Skin epidermis (tissue), 12 donors: ENCODE data around the gene KRT16.
A peak's percentile ranks its signal among the peaks of the same experiment; 100 is the strongest.
"Not testable (repeated sequence)": the region's sequence is repeated elsewhere in the genome, so short reads cannot be mapped to it uniquely, and the experiment has no call there.

ENCODE experiments used
- H3K27ac ChIP-seq, 21 experiments: fragments of 200-600 bp; sonication (generic) in 11 of 21; one replicate each; pipeline ENCODE4 v1.5.0; 2020; ENCODE audit warnings: mild to moderate bottlenecking in 3 of 21, inconsistent platforms in 2 of 21, moderate library complexity in 2 of 21
- H3K4me3 ChIP-seq, 7 experiments: fragments of 200-600 bp; sonication (generic) in 2 of 7; one replicate each; pipeline ENCODE4 v1.5.0; 2020; ENCODE audit warnings: inconsistent platforms in 2 of 7, mild to moderate bottlenecking in 2 of 7, moderate library complexity in 1 of 7

The KRT16 gene

DNA sequence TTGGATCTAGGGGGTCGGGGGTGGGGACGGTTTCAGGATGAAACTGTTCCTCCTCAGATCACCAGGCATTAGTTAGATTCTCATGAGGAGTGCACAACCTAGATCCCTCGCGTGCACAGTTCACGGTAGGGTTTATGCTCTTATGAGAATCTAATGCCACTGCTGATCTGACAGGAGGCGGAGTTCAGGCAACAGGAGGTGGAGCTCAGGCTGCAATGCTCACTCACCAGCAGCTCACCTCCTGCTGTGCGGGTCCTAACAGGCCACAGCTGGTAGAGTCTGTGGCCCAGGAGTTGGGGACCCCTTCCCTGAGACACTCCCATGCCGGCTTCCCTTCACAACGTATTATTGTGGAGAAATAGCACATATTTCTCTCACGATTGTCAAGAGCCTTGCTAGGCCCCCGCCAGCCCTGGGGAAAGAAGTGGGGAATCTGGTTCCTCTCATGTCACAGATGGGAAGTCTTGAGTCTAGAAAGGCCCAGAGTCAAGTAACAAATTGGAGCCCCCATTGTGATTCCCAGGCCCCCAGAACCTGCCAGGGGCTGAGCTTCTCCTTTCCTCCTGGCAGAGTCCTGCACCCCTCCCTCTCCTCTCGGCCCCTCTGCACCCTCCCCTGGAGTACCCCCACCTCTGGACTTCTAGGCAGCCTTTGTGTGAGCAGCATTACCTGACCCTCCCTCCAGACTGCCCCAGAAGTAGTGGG is 19.8 kb downstream of the KRT16 start:
- Histone ChIP-seq H3K4me3 (no peak overlapping the region), H3K27ac (peak overlapping the region in 4 of 21 experiments; percentile 11 to 66 (median 30))

DNA sequence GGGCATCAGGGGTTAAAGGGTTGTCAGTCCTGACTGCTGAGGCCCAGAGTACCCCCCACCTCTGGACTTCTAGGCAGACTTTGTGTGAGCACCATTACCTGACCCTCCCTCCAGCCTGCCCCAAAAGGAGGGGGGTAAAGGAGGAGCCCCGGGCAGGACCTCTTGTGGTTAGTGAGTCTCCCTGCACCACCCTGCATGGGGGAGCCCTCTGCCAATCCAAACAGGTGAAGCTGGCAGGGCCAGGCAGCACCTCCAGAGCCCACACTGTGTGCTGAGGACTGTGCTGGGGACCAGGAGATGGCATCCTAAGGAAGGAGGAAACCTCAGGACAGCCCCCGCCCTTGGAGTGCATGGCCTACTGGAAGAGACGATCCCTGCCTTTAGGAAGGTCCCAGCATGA is 23.3 kb downstream of the KRT16 start:
- peak overlapping the region in 15 of 21 experiments; percentile 26 to 88 (median 59) for H3K27ac ChIP-seq
- peak overlapping the region in 1 of 7 experiments; percentile 21 for H3K4me3 ChIP-seq

DNA sequence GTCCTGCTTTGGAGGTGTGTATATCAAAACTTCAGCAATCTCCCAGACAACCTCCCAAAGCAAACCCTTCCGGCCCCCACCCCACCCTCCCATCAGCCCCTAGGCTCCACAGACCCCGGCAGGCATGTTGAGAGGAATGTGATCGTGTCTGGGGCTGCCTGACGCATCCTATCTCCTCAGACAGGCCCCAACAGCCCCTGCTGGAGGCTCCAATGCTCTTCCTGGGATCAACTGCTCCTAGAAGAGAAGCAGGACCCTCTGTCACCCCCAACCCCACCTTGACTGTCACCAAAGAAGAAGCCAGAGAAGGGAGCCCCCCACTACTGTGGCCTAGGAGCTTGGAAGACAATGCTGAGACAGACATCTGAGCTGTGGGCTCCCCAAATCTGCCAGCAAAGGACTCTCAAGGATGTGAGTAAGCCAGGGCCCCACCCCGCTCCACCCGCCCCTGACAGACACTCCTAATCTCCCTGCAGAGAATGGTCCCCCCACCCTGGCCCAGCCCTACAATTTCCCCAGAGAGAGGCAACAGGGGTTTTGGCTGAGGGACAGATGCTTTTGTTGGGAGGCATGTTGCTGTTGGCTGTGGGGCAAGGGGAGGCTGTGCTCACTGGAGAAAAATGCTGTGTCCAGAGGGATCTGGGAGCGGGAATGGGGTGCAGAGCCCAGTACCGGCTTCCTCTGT is 24.3 kb downstream of the KRT16 start:
- Histone ChIP-seq H3K4me3 (peak overlapping the region in 1 of 7 experiments; percentile 21), H3K27ac (peak overlapping the region in 19 of 21 experiments; percentile 21 to 88 (median 71))

DNA sequence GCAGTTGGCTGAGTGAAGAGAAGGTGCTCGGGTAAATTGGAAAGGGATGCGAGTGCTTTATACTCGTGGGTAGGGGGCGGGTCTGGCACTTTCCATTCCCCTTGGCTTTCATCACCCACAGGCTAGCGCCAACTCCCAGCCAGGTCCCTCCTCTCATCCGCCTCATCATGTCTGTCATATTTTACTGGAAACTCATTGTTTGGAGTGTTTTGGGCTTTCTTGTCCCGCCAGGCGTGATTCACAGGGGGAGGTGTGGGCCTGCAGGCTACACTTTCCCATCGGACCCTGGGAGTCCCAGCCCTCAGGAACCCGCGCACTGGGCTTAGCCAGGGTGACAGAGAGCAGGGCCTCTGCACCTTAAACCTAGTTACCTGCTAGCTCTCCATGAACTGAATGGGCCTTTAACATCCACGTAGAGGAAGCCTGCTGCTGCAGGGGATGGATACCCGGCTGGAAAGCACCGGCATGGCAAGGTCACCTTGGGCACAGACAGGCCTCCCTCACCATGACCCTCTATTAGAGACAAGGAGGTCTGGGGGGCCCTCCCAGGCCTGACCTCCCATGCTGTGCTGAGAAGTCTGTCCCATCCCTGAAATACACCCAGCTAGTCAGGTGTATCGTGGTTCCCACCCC is 25.6 kb downstream of the KRT16 start, which contains the start of gene KRT14:
Gene KRT14 (minus strand): TSS at position 33 of the 633 bp plus-strand sequence. CDS start 61 bp downstream, outside the sequence.
- Histone ChIP-seq H3K27ac (peak within 1 kb of the TSS; percentile 21 to 91 (median 79)), H3K4me3 (peak within 1 kb of the TSS; percentile 22 to 50 (median 34))

DNA sequence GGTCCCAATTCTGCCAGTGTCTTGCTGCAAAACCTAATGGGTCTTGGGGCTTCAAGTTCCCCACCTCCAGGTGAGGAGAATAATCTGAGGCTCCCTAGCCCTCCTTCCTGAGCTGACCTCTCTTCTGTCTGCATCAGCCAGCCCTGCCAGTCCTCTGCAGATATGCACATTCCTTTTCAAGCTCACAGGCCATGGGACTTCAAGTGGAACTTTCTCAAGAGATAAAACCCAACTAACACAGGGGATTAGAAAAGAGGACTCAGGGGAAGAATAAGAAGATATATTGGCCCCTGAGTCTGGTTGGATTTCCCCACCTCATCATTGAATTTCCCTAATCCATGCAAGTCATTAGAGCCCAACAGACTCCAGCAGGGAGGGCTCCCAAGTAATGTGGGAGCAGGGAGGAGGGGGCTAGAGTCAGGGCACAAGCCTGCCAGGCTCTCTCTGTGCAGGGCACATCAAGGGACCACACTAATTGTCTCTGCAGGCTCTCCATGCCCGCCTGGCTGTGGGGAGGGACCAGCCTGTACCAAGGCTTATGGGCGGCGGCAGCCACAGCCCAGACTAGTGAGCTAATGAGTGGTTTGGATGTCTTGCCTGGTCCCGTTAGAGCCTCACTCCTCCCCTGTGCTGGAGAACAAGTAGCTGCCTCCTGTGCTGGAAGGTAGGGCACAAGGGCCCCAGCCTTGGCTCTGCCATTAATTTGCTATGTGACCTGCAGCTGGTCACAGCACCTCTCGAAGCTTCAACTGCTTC is 27.1 kb downstream of the KRT16 start:
- peak overlapping the region; percentile 44 to 91 (median 79) for H3K27ac ChIP-seq
- H3K4me3 ChIP-seq: peak overlapping the region; percentile 22 to 50 (median 34)

DNA sequence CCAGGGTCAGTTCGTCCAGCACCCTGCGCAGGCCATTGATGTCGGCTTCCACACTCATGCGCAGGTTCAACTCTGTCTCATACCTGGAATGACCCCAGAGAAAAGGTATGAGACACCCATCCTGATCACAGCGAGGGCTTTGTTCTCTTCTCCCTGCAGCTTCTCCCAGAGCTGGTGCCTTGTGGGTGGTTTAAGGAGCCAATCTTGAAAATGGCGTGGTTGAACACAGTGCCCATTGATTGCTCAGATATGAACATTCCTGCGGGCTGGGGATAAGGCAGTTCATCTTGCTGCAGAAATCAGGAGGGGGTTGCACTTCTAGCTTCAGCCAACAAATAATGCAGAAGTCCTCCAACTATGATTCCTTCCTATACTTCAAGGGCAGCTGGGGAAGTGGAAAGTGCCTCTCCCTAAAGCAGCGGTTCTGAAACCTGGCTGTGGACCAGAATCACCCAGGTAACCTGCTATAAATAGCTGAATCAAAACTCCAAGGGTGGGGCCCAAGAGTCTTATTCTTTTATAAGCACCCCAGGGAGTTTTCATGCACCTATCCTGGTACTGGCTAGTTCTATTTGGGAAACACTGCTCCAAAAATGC is 28.1 kb downstream of the KRT16 start:
- Histone ChIP-seq H3K4me3 (peak overlapping the region; percentile 22 to 50 (median 34)), H3K27ac (peak overlapping the region; percentile 39 to 91 (median 79))

DNA sequence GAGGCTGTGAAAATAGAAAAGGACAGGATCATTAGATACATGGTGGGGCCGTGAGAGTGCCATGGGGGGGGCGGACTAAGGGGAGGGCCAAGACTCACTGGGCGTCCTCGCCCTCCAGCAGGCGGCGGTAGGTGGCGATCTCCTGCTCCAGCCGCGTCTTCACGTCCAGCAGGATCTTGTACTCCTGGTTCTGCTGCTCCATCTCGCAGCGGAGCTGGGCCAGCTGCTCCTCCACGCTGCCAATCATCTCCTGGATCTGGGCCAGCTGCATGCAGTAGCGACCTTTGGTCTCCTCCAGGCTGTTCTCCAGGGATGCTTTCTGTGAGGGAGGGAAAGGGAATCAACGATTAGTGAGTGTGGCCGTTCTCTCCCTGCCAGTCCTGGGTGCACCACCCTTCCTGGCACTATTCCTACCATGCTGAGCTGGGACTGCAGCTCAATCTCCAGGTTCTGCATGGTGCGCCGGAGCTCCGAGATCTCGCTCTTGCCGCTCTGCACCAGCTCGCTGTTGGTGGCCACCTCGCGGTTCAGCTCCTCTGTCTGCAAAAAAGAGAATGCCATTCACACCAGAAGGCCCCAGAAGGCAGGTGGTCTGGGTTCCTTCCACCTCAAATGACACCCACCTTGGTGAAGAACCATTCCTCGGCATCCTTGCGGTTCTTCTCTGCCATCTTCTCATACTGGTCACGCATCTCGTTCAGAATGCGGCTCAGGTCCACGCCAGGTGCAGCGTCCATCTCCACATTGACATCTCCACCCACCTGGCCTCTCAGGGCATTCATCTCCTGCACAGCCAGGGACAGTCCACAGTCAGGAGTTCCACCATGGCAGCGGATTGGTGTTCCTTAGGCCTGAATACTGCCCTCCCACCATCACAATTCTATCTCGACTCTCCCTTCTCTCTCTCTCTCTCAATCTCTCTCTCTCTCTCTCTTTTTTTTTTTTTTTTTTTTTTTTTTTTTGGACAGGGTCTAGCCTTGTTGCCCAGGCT is 29.1 kb downstream of the KRT16 start:
- H3K27ac ChIP-seq: peak overlapping the region in 19 of 21 experiments; percentile 29 to 91 (median 79)
- H3K4me3 ChIP-seq: peak overlapping the region; percentile 11 to 50 (median 34)

DNA sequence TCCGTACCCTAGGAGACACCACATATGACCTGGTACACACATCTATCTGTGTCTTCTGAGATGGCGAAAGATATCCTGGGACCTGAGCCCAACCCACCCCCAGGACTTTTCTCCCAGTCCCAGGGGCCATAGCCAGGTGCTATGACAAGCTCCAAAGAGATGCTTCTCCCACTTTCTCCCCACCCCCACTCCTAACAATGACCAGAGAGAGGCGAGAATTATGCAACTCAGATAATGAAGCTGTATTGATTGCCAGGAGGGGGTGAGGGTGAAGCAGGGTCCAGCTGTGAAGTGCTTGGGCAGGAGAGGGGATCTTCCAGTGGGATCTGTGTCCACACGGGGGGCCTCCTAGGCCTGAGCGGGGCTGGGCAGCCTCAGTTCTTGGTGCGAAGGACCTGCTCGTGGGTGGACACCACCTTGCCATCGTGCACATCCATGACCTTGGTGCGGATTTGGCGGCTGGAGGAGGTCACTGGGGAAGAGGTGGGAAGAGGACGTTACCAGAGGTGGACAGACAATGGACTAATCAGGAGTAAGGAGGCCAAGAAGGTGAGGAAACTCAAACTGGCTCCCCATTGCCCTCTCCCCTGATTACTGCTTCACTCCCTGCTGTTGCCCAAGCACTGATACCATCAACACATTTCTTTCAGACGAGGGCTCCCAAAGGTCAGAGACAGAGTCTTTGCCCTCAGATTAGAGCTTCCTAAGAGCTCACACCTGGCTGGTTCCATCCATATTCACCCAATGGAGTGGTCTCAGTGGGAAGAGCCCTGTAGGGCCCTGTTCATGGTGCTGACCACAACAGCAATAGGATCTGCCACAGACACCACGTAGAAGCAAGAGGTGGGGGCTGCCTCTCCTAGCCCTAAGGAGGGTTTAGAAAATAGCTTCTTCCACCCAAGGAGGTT is 30.3 kb downstream of the KRT16 start:
- H3K27ac ChIP-seq: peak overlapping the region in 20 of 21 experiments; percentile 5 to 91 (median 74)
- peak overlapping the region in 5 of 7 experiments; percentile 15 to 50 (median 44) for H3K4me3 ChIP-seq

DNA sequence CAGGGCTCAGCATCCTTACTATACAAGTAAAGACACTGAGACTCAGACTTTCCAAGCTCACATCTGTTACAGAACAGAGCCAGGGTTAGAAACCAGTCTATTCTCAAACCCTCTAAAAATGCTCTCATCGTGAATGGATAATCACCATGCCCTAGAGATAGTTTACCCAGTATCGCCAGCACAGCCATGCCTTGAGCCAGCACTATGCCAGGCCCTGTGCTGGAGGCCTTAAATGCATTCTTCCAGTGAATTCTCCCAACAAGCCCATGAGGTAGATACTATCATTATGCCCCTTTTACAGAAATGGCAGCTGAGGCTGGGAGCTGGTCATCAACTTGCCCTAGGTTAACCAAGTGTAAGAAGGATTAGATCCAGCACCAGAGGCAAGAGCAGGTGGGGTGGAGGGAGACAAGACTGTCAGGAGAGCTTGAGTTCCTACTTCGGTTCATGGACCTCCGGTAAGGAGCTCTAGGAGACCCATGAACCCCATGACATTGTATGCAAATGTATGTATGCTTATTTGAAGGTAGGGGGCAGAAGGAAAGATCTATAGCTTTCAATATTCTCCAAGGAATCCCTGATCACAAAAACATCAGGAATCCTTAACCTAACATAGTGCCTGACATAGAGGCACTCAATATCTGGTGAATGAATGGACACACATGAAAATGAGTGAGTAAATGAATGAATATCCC is 31.1 kb downstream of the KRT16 start:
- Histone ChIP-seq H3K27ac (peak overlapping the region in 17 of 21 experiments; percentile 16 to 91 (median 70)), H3K4me3 (peak overlapping the region in 2 of 7 experiments; percentile 44 to 50)

DNA sequence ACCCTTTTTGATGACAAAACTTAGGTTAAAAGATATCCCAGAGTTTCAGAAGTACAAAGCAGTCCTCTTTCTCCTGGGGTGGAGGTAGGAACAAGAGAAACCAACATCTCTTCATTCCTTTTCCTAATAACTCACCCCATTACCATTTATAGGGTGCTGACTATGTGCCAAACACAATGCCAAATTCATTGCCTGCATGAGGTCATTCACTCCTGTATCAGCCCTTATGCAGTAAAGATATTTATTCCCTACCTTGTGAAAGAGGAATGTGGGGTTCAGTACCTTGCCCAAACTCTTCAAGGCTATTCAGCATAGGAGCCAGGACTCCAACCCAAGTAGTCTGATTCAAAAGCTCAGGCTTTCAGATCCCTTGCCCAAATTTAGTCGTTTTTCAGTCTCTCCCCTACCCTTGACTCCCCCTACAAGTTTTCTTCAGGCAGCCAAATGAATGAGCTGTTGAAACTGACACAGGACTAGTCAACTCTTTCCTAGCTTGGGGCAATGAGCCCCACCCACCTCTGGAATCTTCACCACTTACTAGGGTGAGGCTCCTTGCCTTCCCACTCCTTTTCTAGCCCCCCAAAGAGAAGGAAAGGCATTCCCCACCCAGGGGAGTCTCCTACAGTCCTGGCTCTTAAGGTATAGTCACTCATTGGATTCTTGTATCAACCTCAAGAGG is 31.7 kb downstream of the KRT16 start:
- peak overlapping the region in 17 of 21 experiments; percentile 20 to 91 (median 72) for H3K27ac ChIP-seq
- H3K4me3 ChIP-seq: no peak overlapping the region

DNA sequence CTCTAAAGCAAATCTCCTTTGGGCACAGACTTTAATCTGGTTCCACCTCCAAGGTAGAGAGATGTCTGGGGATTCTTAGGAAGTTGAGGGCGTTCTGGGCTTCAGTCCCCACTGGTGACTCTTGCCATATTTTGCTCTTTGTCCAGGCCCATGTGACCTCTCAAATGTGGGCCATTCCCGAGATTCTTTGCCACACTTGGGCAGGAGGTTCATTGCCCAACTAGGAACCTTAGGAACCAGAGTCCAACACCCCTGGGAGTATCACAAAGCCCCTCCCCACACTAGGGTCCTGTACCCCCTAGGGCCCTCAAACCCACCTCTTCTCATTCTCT is 32.4 kb downstream of the KRT16 start:
- H3K4me3 ChIP-seq: no peak overlapping the region
- H3K27ac ChIP-seq: peak overlapping the region in 18 of 21 experiments; percentile 22 to 91 (median 71)

DNA sequence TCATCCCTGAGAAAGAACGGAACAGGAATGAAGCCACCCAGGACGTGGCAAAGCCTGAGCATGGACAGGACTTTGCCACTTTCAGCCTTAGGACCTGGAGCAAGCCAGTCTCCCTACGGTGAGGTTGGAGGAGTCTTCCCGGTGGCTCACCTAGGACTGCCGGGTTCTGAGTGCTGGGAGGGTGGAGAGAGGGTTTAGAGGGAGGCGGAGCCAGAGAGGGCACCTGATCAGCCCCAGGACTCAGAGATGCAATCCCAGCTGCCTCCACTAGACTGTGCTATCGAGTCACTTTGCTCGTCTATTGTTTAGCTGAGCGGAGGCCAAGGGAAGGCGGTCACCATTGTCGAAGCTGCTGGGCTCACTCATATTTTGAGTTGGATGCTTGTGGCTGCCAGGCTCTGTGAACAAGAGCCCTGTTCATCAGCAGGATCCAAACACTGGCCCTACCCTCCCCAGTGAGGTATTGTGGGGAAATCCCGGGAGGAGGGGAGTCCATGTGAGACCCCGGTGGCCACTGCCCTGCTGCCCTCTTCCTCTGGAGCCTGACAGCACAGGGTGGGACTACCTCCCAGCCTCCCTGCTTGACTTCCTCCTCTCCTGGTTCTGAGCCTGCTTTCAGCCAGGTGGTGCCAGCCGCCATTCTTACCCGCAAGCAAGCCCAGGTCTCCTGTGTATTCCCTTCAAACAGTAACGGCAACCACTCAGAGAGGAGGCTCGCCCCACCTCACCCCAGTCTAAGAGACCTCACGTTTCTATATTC is 32.9 kb downstream of the KRT16 start:
- Histone ChIP-seq H3K4me3 (peak overlapping the region in 1 of 7 experiments; percentile 9), H3K27ac (peak overlapping the region in 19 of 21 experiments; percentile 10 to 91 (median 70))

DNA sequence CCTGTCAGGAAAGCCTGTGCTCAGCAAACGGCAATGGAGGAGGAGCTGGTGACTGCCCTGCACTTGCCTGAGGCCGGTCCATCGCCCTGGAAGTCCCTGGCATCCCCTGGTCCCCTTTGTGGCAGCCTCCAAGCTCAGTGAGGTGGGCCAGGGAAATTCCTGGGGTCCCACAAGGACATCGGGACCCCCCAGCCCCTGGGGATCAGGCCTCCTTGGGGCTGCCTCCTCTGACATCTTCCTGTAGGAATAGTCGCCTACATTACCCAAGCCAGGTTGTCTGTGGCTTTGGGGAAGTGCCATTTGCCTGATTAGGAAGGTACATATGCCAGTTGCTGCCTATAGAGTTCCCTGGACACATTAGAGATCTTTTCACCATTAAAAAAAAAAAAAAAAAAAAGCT is 33.6 kb downstream of the KRT16 start:
- peak overlapping the region in 18 of 21 experiments; percentile 1 to 91 (median 46) for H3K27ac ChIP-seq
- peak overlapping the region in 1 of 7 experiments; percentile 9 for H3K4me3 ChIP-seq

DNA sequence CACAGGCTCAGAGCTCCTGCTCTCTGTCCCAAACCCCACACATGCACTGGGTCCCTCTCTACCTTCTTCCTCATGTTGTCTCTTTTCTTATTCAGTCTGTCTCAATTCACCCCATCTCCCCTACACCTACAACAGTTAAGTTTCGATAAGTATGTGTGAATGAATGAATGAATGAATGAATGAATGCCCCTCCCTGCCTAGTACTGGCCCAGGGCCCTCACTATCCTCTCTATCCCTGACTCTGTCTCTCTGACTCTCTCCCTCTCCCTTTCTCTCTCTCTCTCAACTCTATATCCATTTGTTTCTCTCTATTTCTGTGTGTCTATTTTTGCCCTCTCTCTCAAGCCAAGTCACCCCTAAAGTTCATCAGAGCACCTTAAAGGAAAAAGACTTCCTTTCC is 34.0 kb downstream of the KRT16 start:
- H3K27ac ChIP-seq: peak overlapping the region in 9 of 21 experiments; percentile 1 to 89 (median 70)
- H3K4me3 ChIP-seq: no peak overlapping the region

DNA sequence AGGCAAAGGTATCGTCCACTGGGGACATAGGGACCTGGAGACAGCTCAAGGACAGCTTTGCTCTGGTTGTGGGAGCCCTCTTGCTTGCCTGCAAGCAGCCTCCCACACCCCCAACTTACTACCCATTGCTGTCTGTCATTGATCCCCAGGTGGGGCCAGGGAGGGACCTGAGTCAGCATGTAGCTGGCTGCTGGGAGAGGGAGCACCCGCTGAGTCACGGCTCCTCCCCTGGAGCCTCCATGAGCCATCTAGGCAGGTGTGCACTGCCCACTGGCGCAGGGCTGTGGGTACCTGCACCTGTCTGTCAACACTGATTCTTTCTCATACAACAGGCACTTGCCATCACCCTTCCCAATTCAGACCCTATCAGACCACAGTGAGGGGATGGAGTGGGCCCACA is 35.8 kb downstream of the KRT16 start:
- peak overlapping the region in 1 of 21 experiments; percentile 16 for H3K27ac ChIP-seq
- not testable (repeated sequence) for H3K4me3 ChIP-seq
